ENCODE results near the gene CCDC18.

Gene CCDC18

DNA sequence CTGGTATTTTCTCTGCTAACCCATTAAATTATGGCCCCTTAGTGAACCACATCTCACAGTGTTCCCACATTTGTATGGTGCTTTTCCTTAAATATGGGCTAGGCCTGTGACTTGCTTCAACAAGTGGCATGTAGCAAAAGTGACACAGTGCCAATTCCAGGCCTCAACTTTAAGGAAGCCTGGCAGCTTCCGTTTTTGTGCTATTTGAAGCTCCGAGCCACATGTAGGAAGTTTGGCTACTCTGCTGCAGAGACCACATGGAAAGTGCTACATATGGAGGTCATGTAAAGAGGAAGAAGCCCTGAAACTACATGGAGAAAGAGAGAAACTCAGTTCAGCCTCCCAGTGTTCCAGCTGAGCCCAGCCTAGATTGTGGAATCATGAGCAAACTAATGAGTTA lies 136.7 kb downstream of the CCDC18 start:
- no peak for DNase-seq

DNA sequence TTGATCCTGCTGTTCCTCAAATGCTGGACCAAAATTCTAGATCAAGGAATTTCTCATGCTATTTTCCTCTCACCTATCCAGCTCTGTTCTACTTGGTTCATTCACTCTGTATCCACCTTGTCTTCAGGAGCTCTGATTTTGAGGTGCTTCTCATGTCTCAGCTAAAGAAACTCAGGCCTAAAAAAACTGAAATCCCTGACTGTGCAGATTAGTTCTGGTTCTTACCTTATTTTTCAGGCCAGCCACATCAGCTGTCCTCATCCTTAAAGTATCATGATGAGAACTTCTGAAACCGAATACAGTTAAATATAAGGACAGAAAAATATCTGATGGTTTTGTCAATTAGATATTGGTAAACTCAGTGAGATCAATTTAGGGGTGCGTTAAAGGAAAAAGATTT lies 137.4 kb downstream of the CCDC18 start:
- no peak for DNase-seq

DNA sequence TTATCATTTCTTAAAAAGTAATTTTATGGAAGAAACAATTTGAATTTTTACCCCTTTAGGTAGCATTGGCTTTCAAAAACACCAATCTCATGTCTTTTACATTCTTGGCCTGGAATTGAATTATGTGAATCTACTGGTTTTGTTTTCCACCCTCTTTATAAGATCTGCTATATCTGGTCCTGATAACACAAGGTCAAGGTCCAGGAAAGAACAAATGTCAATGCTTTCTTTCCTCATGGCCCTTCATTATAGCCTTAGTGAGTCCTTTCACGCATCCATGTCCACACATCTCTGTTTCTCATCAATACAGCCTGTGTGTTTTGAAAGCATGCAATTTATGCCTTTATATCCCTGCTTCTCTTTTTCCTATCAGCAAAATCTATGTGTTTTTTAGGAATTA lies 141.2 kb downstream of the CCDC18 start:
- no peak for DNase-seq

DNA sequence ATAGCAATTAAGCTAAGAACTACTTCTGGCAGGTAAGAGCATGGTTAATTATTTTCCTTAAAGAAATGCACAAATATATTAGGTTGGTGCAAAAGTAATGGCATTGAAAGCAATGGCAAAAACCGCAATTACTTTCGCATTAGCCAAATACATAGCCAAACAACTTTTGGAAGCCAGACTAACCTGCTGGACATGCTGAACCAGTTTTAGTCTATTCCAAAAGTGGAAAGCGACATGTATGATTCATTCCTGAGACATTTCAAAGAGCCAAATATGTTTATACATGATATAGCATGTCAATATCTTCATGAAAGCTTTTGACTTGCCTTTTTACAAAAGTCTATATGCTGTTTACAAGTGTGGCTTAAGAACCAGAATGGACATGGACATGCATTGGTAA lies 141.8 kb downstream of the CCDC18 start:
- DNase-seq = no peak

DNA sequence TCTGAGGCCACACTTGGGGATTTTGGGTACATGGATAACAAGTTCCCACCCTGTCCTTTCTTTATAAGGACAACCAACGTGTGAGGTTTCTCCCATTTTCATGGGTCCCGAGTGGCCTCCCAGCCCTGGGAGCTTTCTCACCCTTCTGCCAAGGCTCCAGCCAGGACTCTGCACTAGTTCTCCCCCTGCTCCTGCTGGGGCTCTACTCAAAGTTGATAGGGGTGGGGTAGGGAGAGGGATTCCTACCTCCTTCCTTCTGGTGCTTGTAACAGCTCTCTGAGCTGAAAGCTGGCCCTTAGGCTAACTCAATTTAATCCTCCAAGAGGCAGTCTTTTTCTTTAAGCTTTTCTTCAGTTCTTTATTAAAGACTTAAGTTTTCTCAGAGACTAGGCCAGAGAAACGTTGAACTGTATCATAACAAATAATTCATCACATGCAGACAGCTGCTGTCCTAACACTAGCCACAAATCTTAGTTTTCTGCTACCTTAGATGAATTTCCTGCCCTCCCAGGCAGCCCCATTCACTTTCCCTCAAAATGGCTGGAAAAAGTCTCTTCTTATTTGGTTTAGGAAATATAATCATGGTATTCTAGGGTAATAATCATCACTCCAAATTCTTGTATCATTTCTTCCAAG lies 142.8 kb downstream of the CCDC18 start:
- DNase-seq = no peak

DNA sequence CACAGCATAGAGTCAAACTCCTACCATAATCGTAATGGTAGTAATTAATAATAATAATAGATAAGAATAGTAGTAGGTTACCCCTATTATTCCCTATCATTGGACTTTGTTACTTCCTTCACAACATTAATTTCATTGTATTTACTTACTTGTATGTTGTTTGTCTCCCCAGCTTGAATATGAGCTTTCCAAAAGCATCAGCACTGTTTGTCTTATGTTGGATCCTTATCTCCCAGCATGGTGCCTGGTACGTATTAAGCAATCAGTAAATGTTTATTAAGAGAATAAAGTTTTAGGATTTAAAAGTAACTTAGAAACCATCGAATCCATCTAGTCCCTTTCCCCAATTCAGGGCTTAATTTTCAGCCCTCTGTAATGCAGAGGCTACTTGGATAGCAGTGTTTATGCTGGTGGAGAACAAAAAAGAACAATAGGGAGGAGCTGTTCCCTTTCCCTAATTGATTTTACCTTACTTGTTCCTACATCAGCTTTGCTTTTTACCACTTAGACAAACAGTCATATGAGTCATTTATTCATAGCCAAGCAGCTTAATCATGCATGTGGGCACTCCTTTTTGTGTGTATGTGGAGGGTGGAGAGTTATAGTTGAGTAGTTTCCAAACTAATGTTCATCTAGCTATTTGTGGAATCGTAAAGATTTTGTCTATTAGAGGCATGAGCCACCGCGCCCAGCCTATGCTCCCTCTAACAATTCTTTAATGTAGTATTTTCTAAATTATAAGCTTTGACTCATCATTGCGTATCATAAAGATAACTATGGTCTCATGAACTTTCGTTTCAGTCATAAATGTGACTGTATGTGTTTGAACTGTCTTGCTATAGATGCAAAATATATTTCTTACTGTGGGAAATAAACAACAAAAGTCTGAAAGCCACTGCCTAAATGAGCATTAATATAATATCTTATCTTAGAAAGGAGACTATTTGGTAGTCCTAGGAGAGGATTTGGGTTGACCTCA lies 144.3 kb downstream of the CCDC18 start:
- no peak for DNase-seq

Data from activated CD4-positive, alpha-beta T cell treated with anti-CD3 and anti-CD28 coated beads, Interleukin-2, amount 50 U/mL, for 4 hours (primary cell).